UCSD-AML1 (cell line): ENCODE measurements around the gene CCPG1.
"Not testable (repeated sequence)": the region's sequence is repeated elsewhere in the genome, so short reads cannot be mapped to it uniquely, and the experiment has no call there.

ENCODE experiments used
- DNase-seq: peaks from one replicate; lab custom pipeline; 2025; ENCODE audit not compliant: unreplicated experiment; lab: John Stamatoyannopoulos, UW

The CCPG1 gene, protein sequence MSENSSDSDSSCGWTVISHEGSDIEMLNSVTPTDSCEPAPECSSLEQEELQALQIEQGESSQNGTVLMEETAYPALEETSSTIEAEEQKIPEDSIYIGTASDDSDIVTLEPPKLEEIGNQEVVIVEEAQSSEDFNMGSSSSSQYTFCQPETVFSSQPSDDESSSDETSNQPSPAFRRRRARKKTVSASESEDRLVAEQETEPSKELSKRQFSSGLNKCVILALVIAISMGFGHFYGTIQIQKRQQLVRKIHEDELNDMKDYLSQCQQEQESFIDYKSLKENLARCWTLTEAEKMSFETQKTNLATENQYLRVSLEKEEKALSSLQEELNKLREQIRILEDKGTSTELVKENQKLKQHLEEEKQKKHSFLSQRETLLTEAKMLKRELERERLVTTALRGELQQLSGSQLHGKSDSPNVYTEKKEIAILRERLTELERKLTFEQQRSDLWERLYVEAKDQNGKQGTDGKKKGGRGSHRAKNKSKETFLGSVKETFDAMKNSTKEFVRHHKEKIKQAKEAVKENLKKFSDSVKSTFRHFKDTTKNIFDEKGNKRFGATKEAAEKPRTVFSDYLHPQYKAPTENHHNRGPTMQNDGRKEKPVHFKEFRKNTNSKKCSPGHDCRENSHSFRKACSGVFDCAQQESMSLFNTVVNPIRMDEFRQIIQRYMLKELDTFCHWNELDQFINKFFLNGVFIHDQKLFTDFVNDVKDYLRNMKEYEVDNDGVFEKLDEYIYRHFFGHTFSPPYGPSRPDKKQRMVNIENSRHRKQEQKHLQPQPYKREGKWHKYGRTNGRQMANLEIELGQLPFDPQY

DNA sequence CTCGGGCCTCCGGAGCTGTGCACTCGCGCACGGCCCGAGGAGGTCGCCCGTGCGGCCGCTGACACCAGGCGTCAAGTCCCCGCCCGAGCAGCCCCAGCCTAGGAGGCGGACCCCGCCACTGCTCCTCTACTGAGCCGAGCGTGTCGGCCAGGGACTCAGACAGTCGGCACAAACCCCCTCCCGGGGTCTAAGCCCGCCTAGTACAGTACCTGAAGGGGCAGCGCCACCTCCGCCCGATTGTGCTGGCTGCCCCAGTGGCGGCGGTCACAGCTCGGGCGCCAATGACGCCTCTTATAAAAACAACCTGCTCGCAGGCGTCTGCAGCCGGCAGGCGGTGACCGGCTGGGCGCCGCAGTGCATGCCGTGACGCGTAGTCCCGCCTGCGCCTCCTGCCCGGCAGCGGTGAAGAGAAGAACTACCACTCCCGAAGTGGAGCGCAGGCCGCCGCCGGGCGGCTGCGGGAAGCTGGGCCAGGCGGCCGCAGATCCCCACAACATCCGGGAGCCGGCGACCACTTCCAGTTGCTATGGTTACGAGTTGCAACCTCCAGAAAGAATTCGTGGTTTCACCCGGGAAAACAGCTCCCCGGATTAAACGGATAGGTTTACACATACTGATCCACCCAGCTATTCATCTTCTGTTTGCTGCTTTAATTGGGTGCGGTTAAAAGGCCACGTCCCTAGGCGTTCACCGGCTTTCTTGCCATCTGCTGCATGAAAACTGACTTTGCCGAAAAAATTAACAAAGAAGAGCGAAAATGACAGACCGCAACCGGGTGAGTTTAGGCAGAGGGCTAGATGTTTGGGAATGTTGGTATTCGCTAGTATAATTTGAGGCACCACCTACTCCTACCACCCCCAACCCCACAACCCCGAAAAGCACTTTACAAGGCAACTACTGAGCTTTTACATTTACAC, at the start of gene CCPG1, which contains the start of gene PIERCE2:
Gene CCPG1, minus strand, starts transcription at position 348 of the 917 bp plus-strand sequence. CDS start 18,935 bp downstream, outside the sequence.
Gene PIERCE2, plus strand, starts transcription at position 484 of the 917 bp plus-strand sequence. Its CDS starts 274 bp downstream, at position 758.
- peak; percentile 95 for DNase-seq

DNA sequence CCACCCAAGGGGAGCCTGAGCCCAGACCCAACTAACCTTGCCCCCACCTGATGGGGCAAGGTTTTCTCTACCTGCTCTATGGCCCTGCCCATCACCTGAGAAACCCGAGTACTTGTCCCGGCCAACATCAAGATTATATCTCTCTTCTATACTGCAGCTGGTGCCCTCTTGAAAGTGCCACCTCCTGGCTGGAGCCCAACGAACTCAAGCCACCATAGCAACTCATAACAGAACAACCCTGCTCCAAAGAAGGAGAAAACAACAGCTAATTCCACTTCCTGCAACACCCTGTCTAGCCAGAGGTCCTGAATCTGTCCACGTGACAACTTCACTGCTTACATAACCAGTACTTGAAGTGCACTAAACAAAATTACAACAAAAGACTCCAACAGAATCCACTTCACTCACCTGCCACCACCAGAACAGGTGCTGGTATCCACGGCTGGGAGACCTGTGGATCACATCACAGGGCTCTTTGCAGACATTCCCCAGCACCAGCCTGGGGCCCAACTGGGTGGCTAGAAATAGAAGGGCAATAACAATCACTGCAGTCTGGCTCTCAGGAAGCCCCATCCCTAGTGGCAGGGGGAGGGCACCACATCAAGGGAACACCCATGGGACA, 49.4 kb upstream of the CCPG1 start:
- DNase-seq = no peak

- DNase-seq = not testable (repeated sequence)
These were observed 38.9 kb upstream of the CCPG1 start for GRCh38 chr15:55447030-55447394.

GRCh38 chr15:55446379-55447029, 38.3 kb upstream of the CCPG1 start:
- DNase-seq = not testable (repeated sequence)

DNA sequence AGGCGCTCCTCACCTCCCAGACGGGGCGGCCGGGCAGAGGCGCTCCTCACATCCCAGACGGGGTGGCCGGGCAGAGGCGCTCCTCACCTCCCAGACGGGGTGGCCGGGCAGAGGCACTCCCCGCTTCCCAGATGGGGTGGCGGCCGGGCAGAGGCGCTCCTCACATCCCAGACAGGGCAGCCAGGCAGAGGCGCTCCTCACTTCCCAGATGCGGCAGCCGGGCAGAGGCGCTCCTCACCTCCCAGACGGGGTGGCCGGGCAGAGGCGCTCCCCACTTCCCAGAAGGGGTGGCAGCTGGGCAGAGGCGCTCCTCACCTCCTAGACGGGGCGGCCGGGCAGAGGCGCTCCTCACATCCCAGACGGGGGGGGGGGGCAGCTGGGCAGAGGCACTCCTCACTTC, 37.8 kb upstream of the CCPG1 start:
- not testable (repeated sequence) for DNase-seq

- DNase-seq = not testable (repeated sequence)
These were observed 35.0 kb upstream of the CCPG1 start for GRCh38 chr15:55443141-55443540.

- no peak for DNase-seq
These were observed 27.0 kb upstream of the CCPG1 start for GRCh38 chr15:55434989-55435825.

- DNase-seq = no peak
These were observed 13.9 kb upstream of the CCPG1 start for GRCh38 chr15:55422089-55422488.

DNA sequence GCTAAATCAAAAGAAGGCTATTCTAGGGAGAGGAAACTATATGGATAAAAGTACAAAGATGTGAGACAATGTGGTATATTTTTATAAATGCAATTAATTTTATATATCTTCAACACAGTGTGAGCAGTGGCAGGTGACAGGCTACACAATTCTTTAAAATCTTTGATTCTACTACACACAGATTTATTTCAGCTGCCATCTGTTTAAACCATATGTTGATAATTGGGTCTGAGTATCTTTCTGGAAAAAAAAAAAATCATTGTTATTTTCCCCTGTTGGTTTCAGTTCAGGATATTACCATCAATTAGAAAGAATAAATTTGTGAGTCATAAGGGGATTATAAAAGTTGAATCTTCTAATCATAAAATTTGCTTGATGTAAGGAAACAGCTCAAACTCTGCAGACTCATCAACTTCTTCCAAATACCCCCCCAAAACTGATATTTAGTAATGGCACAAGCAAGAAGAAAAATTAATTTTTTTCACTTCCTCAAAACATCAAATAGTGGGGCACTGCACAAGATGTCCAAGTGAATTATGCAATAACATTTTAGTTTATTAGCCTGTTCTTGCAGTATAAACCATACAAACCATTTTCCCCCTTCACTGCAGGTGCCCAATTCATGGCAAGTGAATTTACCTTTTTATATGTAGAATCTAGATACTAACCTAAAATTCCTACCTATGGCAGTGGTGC, 12.2 kb upstream of the CCPG1 start:
- DNase-seq = no peak

GRCh38 chr15:55417678-55418077, 9.5 kb upstream of the CCPG1 start:
- not testable (repeated sequence) for DNase-seq

GRCh38 chr15:55408976-55409375, 817 bp upstream of the CCPG1 start:
- DNase-seq = not testable (repeated sequence)

GRCh38 chr15:55407498-55408011, 604 bp downstream of the CCPG1 start:
- no peak for DNase-seq

GRCh38 chr15:55403531-55403930, 4.6 kb downstream of the CCPG1 start:
- peak; percentile 14 for DNase-seq

GRCh38 chr15:55402707-55403106, 5.5 kb downstream of the CCPG1 start:
- DNase-seq = no peak

DNA sequence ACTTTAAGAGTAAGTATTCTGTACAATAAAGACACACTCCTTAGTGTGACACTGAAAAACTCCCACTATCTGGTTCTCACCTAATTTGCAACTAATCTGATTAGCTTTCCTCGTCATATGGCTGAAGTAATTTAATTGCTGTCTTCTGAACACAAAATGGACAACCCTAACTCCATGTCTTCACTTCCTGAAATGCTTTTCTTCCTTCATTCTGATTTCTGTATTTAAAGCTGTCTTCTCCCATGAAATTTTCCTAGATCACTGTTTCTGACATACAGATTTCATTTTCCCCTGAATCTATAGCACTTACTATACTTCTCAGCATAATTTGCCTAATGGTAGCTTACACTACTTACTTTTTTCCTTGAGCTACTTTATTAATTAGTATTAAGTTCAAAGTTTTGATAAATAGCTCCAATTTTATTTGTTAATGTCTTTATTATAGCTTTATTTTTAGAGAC, 6.3 kb downstream of the CCPG1 start:
- DNase-seq = no peak

GRCh38 chr15:55400050-55400449, 8.1 kb downstream of the CCPG1 start:
- DNase-seq = not testable (repeated sequence)

DNA sequence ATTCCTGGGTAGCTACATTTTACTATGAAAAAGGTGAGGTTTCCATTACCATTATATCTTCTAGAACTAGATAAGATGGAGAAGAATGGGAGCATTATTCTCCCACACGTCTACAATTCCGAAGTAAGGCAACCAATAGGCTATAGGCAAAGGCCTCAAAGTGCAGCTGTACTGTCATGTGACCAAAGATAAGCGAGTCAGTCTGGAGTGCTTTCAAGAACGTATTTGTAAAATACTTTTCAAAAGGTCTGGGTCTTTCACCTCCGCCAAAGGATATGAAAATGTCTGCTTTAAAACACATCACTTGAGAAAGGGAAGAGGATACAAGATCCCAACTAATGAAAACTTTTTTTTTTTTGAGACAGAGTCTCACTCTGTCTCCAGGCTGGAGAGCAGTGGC, 9.9 kb downstream of the CCPG1 start:
- DNase-seq = no peak

DNA sequence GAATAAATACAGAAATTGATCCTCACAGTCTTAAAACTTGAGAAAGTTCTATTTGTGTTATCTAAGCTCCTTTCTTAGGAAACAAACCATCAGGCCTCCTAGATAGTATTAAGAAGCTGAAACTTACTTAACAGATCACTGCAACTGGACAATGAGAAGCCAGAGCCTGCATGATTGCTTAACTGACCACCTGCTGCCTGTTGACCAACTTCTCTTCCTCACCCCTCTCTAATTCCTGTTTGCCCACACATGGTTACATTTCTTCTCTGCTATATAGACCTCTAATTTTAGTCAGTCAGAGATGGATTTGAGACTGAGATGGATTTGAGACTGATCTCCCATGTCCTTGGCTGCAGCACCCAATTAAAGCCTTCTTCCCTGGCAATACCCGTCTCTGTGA, 13.5 kb downstream of the CCPG1 start:
- no peak for DNase-seq
